Activated naive CD4-positive, alpha-beta T cell treated with anti-CD3 and anti-CD28 coated beads, Interleukin-2, amount 10 ng/mL, durations not matched to agents 7 days and 5 days (primary cell): ENCODE measurements around the gene SCARF1.

Experiments
- CTCF ChIA-PET: fragments of 350-600 bp; sonication (Branson Sonifier 250); formaldehyde crosslinking; loops from one replicate; lab custom pipeline; 2021; ENCODE audit warnings: antibody characterized with exemption; lab: Charles Lee
- DNase-seq: peaks from one replicate; pipeline ENCODE4 v3.0.0-alpha.2; 2020
- H3K27ac Mint-ChIP-seq: one replicate; pipeline ENCODE4 v1.8.0; 2021; ENCODE audit warnings: mild to moderate bottlenecking, moderate library complexity, mixed read lengths
- H3K27me3 Mint-ChIP-seq: one replicate; pipeline ENCODE4 v1.8.0; 2021; ENCODE audit warnings: mild to moderate bottlenecking, mixed read lengths
- H3K36me3 Mint-ChIP-seq: one replicate; pipeline ENCODE4 v1.8.0; 2021; ENCODE audit warnings: mixed read lengths
- H3K4me1 Mint-ChIP-seq: one replicate; pipeline ENCODE4 v1.8.0; 2021; ENCODE audit warnings: mixed read lengths
- H3K4me3 Mint-ChIP-seq: one replicate; pipeline ENCODE4 v1.8.0; 2021; ENCODE audit warnings: mild to moderate bottlenecking, moderate library complexity, mixed read lengths
- H3K9me3 Mint-ChIP-seq: one replicate; pipeline ENCODE4 v1.8.0; 2021; ENCODE audit warnings: mixed read lengths

Gene SCARF1

DNA sequence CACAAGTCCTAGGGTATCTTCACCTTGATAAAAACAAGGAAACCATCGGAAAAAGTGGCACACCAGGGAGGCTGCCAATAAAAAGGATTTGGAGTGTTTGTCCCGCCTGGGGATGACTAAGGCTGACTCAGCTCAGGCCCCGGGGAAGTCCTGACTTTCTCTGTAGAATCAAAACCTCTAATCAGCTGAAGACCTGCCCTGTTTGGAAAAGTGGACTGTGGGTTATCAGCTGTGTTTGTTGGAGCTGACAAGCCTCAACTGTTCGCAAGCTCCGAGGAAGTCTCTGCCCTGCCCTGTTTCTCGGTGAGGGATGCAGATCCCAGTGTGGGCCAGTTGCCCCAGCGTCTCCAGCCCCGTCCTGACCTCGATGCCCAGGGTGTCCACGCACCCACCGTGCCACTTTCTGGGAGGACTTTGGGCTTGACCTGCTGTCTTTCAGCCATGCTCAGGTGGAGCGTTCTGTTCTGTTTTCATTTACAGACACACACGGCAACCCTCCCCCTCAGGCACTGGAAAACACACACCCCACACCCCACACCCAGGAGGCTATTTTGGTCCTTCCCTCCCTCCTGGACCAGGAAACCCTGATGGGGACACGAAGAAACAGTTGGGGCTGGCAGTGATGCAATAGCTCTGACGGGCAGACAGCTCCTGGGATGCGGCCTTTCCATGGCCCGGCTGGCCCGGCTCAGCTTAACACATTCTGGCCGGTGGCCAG, 55.3 kb downstream of the SCARF1 start:
- Mint-ChIP-seq H3K36me3 (no peaks in the 10 kb centered on the region), H3K9me3 (no peaks in the 10 kb centered on the region), H3K4me3 (no peak overlapping the region), H3K27ac (no peak overlapping the region), H3K27me3 (peaks cover 16% of the 10 kb centered on the region), H3K4me1 (peaks cover 2% of the 10 kb centered on the region)
- no peak for DNase-seq
- CTCF ChIA-PET: no interaction called here

DNA sequence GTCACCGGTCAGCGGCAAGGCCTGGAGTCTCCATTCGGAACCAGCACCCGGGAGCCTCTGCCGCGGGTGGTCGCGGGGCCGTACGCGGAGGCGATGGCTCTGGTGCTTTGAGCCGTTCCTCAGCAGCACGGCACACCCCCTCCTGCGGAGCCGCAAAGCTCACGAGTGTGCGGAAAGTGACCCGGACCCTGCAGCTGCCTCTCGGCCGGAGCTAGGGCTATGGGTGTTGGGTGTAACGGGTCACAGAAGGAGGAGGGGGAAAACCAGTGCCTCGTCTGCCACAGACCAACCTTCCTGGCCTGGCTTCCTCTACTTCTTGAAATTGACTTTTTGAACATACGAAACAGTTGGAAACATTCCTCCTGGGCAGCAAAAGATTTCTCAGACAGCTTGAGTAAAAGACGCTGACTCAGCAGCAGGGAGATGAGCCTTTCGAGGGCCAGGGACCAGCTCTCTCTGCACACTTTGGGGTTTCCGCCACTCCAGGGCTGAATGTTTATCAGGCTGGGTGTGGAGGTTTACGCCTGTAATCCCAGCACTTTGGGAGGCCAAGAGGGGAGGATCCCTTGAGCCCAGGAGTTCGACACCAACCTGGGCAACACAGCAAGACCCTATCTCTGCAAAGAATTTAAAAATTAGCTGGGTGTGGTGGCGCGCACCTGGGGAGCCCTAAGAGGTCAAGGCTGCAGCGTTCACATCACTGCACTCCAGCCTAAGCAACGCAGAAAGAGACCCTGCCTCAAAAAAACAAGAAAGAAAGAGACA, 56.5 kb downstream of the SCARF1 start:
- peaks cover 13% of the 10 kb centered on the region for H3K27me3 Mint-ChIP-seq
- H3K27ac Mint-ChIP-seq: no peak overlapping the region
- CTCF ChIA-PET: no interaction called here
- no peaks in the 10 kb centered on the region for H3K36me3 Mint-ChIP-seq
- H3K9me3 Mint-ChIP-seq: no peaks in the 10 kb centered on the region
- H3K4me3 Mint-ChIP-seq: no peak overlapping the region
- no peak for DNase-seq
- H3K4me1 Mint-ChIP-seq: peaks cover 2% of the 10 kb centered on the region

DNA sequence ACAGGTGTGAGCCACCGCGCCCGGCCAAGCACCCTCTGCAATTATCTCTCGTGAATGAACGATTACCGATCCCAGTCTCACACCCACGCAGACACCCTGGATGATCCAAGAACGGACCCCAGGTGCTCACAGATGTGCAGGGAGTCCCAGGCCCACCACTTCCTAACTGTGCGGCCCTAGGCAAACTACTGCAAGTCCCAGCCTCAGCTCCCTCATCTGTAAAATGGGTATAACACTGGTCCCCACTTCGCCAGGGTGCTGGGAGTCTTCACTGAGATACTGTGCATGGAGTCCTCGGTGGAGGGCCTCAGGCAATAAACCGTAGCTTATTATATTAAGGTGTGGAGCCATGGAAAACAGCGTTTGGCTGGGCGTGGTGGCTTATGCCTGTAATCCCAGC, 61.4 kb downstream of the SCARF1 start:
- Mint-ChIP-seq H3K27ac (no peak overlapping the region), H3K36me3 (no peaks in the 10 kb centered on the region), H3K4me3 (no peak overlapping the region), H3K9me3 (no peaks in the 10 kb centered on the region), H3K27me3 (peaks cover 5% of the 10 kb centered on the region), H3K4me1 (no peaks in the 10 kb centered on the region)
- CTCF ChIA-PET: no interaction called here
- no peak for DNase-seq
